Fibroblast of skin of abdomen (primary cell): ENCODE data around the gene TBCK. TPM values are rescaled to one million over a fixed set of nuclear protein-coding genes. Genes with fewer than 3 reads are reported as not detected.
"Not testable (repeated sequence)": the region's sequence is repeated elsewhere in the genome, so short reads cannot be mapped to it uniquely, and the experiment has no call there.

Experiments
- DNase-seq: peaks from one replicate; pipeline ENCODE4 v3.0.0-alpha.2; 2013
- polyA plus RNA-seq, 2 experiments: library from polyadenylated mRNA; unstranded; fragments of 120-200 nt; gene quantifications; one replicate each; pipeline ENCODE4 v1.2.1, GENCODE V29; 2013; ENCODE audit not compliant: insufficient read length in 2 of 2

Gene TBCK
- 20.0 TPM for polyA plus RNA-seq (2013, experiment 1 of 2; ENCODE audit: insufficient read length)
- polyA plus RNA-seq (2013, experiment 2 of 2; ENCODE audit: insufficient read length), result 21.3 TPM

DNA sequence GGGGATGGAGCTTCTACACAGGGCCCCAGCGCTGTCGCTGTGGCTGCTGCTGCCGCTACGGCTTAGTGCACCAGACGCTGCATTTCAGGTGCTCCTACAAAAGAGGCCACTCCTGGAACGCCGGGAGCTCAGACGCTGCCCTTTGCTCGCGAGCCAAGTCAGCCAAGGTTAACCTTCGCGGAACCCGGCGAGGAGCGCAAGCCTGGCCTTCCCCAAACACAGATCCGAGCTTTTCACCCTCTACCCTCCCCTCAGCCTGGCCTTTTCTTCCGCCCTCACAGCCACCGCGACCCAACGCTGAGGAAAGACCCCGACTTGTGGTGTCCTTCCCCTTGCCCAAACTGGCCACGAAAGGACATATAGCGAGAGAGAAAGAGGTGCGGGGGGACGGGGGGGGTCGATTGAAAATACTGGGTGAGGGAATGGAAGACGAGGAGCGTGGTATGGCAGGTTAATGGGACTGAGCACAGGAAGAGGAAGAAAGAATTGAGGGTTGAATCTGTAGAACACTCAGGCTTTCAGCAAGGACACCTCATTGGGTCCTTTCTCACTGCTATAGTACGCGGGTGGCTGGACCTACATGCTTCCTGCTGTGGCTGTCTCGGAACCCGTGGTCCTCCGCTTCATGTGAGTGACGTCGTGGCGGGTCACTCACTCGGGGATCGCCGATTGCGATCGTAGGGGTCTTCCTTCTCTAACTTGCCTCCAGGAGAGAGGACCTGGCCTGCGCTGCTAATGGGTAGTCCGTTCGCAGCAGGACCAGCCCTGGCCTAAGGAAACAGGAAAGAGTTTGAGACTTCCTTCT, at the start of gene TBCK, which contains the start of gene AIMP1:
TBCK (minus strand) TSS at position 242 of the 805 bp plus-strand sequence. CDS start 7,249 bp downstream, outside the sequence.
AIMP1 (plus strand) TSS at position 583 of the 805 bp plus-strand sequence. CDS start 8,460 bp downstream, outside the sequence.
- DNase-seq, result peak; percentile 92

- DNase-seq, result peak; percentile 92
Measured at GRCh38 chr4:106365613-106366012, 49.6 kb upstream of the TBCK start.

GRCh38 chr4:106364282-106364681, 48.3 kb upstream of the TBCK start:
- DNase-seq, result no peak

DNA sequence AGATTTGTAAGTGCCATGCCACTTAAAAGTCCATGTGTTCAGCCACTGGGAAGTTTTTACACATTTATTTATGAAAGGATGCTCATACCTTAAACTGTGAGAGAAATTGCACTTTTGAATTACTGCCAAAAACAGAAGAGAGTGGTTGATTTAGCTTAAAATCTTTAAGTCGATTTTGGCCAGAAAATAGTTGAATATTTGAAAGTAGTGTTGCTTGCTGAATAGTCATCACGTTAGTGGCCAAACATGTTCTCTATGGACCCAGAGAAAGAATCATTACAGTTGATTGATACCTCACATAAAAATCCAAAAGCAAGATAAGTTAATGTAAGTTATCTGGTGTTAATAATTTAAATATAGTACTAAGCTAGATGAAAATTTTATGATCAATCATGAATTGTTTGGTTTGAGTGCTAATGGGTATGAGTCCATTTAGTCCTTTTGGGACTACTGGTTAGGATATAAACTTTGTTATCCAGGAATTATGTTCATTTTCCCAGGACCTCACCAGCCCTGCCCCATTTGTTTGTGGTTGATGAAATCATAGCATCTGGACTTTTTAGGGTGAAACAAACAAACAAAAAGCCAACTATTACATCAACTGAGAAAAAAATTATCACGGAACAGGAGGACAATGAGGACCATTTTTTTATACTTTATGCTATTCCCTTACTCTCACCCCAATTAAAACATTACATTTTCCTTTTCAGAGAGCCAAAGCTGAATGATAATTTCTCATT, 46.2 kb upstream of the TBCK start:
- DNase-seq, result no peak

DNA sequence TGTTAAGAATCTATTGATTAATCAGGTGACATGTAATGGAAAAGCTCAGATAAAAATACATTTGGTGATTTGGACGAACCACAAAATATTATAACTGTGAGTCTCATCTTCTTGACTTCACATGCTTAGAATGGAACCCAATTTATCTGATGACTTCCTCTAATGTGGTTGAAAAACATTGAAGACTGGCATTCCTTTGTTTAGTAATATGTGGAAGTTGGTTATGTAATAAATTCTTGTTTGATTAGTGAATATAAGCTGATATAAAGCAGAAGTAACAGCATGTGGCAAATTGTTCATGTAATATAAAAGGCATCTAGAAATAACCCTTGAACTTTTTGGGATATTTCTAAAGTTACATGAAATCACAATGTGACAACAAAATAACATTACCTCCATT, 42.9 kb upstream of the TBCK start:
- DNase-seq, result peak; percentile 90

DNA sequence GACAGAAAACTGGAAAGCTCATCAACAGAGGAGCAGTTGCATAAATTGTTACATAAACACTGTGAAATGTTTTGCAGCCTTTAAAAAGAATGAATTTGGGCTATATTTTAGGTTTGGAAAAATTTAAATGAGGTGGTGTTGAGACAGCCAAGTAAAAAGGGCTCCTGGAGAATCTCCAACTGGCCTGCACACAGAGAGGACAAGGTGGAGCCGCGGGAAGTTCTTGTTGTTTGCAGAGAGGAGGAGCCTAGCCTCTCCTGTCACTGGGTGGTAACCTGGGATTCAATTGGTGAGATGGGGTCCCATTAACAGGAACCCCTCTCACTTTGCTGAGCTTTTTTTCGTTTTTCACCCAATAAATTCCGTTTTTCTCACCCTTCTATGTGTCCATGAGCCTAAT, 39.2 kb upstream of the TBCK start:
- DNase-seq, result no peak

DNA sequence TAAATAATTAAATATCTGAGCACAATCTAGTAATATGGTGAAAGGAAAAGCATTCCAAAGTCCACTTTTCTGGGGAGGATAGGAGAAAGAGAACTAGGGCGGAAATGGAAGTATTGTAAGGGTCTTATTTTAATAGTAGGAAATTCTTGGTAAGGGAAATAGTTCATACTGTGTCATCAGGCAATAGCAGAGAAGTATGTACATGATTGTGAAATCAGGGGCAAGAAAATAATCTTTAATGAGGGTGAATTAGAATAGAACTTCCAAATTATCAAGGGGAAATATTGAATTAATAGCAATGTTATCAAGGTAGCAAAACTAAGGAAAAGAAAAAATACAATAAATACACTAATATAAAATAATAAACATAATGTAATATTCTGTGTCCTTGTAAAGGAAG, 37.8 kb upstream of the TBCK start:
- no peak for DNase-seq

DNA sequence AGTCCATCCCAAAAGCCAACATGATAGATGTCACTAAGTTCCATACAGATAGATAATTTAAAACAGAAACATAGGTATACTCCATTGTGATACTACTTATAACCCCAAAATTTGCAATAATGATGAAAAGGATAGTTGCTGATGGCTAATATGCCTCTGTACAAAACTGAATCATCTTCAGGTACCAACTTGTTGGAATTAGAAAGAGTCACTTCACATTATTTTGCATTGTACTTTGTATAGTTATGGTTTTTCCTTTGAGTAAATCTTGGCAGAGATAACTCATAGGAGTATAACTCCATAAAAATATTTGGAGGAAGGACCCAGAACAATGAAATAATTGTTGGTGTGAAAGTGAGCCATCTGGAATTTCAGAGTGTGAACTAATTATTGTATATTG, 35.0 kb upstream of the TBCK start:
- no peak for DNase-seq

DNA sequence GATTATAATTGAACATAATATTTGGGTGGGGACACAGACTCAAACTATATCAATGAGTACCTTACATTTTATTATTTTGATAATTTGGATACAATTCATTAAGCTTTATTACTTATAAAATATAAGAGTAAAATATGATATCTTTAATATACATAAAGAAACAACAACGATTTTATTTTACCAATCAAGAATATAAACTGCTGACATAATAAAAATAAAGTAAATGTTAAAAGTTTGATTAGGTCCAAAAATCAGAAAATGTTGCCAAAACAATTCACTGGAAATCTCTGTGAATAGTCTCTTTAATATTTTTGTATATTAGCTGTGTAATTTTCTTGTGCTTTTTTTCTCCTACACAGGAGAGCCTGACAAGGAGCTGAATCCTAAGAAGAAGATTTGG, 31.2 kb upstream of the TBCK start:
- DNase-seq, result no peak

DNA sequence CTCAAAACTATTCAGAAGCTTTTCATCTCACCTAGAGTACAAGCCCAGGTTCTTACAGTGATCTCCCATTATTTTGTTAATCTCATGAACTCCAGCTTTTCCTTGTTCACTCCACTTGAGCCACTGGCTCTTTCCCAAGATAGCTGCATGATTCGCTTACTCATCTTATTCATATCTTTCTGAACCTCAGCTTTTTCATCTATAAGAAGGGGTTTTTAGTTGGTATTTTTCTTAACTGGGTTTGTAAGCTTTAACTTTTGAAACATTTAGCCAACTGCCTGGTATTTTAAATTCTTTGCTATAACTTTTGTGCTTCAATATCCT, 28.6 kb upstream of the TBCK start:
- peak; percentile 57 for DNase-seq

- no peak for DNase-seq
Measured at GRCh38 chr4:106343865-106344646, 28.0 kb upstream of the TBCK start.

DNA sequence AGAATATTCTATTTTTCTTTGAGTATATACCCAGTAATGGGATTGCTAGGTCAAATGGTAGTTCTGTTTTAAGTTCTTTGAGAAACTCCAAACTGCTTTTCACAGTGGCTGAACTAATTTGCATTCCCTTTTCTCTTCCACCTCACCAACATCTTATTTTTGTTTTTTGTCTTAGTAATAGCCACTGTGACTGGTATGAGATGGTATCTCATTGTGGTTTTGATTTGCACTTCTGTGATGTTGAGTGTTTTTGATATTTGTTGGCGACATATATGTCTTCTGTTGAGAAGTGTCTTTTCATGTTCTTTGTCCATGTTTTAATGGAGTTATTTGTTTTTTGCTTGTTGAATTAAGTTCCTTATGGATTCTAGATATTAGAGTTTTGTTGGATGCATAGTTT, 24.8 kb upstream of the TBCK start:
- no peak for DNase-seq

DNA sequence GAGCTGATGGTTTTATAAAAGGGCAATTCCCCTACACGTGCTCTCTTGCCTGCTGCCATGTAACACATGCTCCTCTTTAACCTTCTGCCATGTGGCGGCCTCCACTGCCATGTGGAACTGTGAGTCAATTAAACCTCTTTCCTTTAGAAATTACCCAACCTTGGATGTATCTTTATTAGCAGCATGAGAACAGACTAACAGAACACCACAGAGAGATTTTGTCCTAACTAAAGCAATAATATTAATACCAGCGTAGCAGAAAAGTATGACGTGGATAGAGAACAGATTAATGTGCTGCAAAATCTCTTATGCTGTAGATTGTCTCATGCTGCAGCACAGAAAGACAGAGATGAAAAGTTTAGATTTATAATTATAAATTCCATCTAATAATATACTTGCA, 23.4 kb upstream of the TBCK start:
- DNase-seq, result no peak

- DNase-seq, result no peak
Measured at GRCh38 chr4:106338671-106339070, 22.7 kb upstream of the TBCK start.

DNA sequence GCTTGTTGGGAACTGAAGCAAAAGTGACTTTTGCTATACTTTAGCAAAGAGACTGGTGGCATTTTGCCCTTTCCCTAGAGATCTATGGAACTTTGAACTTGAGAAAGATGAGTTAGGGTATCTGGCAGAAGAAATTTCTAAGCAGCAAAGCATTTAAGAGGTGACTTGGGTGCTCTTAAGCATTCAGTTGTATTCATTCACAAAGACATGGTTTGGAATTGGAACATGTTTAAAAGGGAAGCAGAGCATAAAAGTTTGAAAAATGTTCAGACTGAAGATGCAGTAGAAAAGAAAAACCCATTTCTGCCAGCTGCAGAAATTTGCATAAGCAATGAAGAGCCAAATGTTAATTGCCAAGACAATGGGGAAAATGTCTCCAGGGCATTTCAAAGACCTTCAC, 21.9 kb upstream of the TBCK start:
- no peak for DNase-seq

- DNase-seq, result no peak
Measured at GRCh38 chr4:106336618-106337017, 20.6 kb upstream of the TBCK start.

DNA sequence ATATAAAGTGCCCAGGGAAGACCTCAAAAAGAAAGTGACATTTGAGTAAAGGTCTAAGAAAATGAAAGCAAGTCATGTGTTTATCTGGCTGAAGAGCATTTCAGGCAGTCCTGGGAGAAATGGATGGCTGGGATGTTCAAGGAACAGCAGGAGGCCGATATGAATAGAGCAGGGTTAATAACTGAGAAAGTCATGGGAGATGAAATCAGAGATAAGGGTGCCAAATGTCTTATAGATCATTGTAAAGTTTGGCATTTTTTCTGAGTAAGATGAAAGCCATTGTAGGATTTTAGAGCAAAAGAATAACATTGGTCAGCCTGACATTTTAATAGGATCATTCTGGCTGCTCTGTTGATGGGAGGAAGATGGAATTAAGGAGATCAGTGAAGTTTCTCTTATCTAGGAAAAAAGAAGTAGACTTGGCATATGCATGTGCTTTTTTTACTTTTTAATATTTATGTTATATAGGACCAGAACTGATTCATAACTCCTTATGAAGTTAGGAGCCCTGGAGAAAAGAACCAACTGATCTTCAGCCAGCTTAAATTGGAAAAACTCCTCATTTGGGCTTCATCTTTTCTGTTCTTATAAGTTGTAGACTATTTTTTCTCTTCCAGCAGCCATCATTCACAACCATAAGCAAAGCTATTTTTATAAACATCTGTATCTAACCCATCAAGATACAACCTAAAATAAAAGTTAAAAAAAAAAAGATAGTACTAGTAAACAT, 18.9 kb upstream of the TBCK start:
- DNase-seq, result peak; percentile 37

DNA sequence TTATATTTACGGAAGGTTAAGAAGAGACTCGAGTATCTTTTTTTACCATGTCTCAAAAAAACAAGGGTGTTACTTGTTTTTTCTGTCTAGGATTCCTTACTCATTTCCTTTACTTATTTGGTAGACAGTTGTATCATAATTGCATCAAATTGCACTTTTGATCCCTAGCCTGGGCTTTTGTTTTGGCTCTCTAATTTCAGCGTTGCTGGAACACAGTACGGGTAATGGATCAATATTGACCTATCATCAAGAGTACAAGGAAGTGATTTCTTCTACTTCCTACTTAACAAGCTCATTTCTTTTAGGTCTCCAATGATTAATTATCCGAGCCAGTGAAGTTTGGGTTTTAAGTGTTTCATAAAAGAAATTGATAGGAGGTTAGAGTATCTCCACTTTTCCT, 17.2 kb upstream of the TBCK start:
- no peak for DNase-seq

- DNase-seq, result peak; percentile 48
Measured at GRCh38 chr4:106329041-106329618, 13.1 kb upstream of the TBCK start.

DNA sequence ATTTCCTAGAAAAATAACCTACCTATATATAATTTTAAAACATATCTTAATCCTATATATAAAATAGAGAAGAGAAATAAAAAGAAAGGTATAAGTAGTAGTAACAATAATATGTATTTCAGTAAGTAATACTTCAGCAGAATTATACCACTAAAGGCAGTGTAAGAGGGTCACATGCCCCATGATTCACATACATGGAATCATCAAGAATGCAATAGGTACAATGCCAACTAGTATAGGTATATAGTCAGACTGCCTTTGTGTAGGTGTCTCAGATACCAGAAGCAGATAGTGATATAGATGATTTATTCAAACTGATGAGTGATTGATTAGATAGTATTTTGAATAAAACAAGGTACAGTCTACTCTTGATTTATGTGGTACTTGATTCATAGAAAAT, 9.8 kb upstream of the TBCK start:
- DNase-seq, result no peak

DNA sequence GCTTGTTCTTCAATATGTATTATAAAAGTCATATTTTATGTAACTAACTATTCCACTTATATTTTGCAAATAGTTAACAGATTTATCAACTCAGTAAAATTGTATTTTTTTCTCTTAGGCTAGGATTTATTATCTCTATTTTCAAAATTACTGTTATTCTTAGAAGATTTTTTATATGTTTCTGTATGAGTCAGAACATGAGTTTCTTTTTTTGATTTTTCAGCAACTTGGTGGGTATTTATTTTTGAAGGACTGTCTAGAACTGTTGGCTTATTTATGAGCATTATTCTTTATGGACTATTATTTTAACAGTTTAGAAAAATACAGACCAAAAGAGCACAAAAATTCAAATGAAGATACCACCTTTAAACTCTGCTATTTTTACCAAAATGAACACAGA, 7.1 kb upstream of the TBCK start:
- DNase-seq, result no peak

- not testable (repeated sequence) for DNase-seq
Measured at GRCh38 chr4:106321814-106322213, 5.8 kb upstream of the TBCK start.
